B cell (primary cell): ENCODE data around the gene RIN3.

Experiments used
- CTCF ChIP-seq: fragments of 200-600 bp; IDR thresholded peaks from one replicate; pipeline ENCODE4 v1.8.0; 2022; ENCODE audit warnings: antibody characterized with exemption, mild to moderate bottlenecking
- EZH2 ChIP-seq: IDR thresholded peaks from 2 replicates; pipeline ENCODE4 v1.6.1; 2012; ENCODE audit warnings: borderline replicate concordance, low read depth, mild to moderate bottlenecking, moderate library complexity, low read length; ENCODE audit not compliant: insufficient read depth, poor library complexity, severe bottlenecking

- TF ChIP-seq CTCF (no peak), EZH2 (no peak)
These were observed 4.2 kb downstream of the RIN3 start for GRCh38 chr14:92517761-92518160.
